H1 (cell line): ENCODE data around the gene ENKD1. TPM values are rescaled to one million over a fixed set of nuclear protein-coding genes. Genes with fewer than 3 reads are reported as not detected.

Experiments
- CTCF ChIA-PET: fragments of 300-600 bp; sonication (Branson Sonifier 250); formaldehyde crosslinking; loops from one replicate; lab custom pipeline; 2021; ENCODE audit not compliant: partially characterized antibody; lab: Charles Lee
- POLR2A ChIA-PET: fragments of 300-600 bp; sonication (Branson Sonifier 250); formaldehyde crosslinking; loops from one replicate; lab custom pipeline; 2021; ENCODE audit warnings: inconsistent platforms; ENCODE audit not compliant: partially characterized antibody; lab: Charles Lee
- DNase-seq, 2 experiments: peaks; one replicate each; pipeline versions ENCODE4 v3.0.0 to v3.0.0-alpha.2; 2010 to 2022; ENCODE audit warnings: low spot score in 2 of 2, low read depth in 1 of 2, mixed read lengths in 1 of 2
- FAIRE-seq: peaks from 2 replicates; lab custom pipeline; 2011; peaks lifted over from hg19 to GRCh38; lab: Jason Lieb, UNC
- H2AFZ ChIP-seq: 2 replicates; pipeline ENCODE4 v1.8.1; 2012; ENCODE audit warnings: low read length, inconsistent platforms
- H2AK5ac ChIP-seq: 2 replicates; pipeline ENCODE4 v1.6.1; 2013; ENCODE audit warnings: low read depth, low read length
- H2BK120ac ChIP-seq: replicated peaks from 2 replicates; pipeline ENCODE3; 2013; ENCODE audit warnings: low read depth, low read length, inconsistent platforms
- H2BK12ac ChIP-seq: 2 replicates; pipeline ENCODE4 v1.6.1; 2013; ENCODE audit warnings: low read depth, low read length
- H2BK15ac ChIP-seq: 2 replicates; pipeline ENCODE4 v1.6.1; 2013; ENCODE audit warnings: low read length
- H2BK20ac ChIP-seq: 2 replicates; pipeline ENCODE4 v1.6.1; 2013; ENCODE audit warnings: low read length
- H2BK5ac ChIP-seq: 2 replicates; pipeline ENCODE4 v1.6.1; 2013; ENCODE audit warnings: low read depth, low read length
- H3K14ac ChIP-seq: 2 replicates; pipeline ENCODE4 v1.6.1; 2013; ENCODE audit warnings: inconsistent platforms; ENCODE audit not compliant: insufficient read length
- H3K18ac ChIP-seq: 2 replicates; pipeline ENCODE4 v1.6.1; 2013; ENCODE audit warnings: low read length; ENCODE audit errors: extremely low read depth
- H3K23ac ChIP-seq: 2 replicates; pipeline ENCODE4 v1.6.1; 2013; ENCODE audit warnings: inconsistent platforms; ENCODE audit not compliant: insufficient read length
- H3K23me2 ChIP-seq: 2 replicates; pipeline ENCODE4 v1.6.1; 2013; ENCODE audit warnings: low read depth, low read length
- H3K27ac ChIP-seq: 2 replicates; pipeline ENCODE4 v1.6.1; 2011; ENCODE audit warnings: low read depth, low read length, inconsistent platforms
- H3K27me3 ChIP-seq, 4 experiments: replicated peaks in 1 of 4; 1 replicate in 1 of 4; 2 replicates in 3 of 4; pipeline versions ENCODE4 v1.6.1 to v1.8.1; 2011 to 2013; ENCODE audit warnings: low read length in 3 of 4, mild to moderate bottlenecking in 3 of 4, inconsistent platforms in 2 of 4, mixed read lengths in 2 of 4, moderate library complexity in 1 of 4; ENCODE audit not compliant: control insufficient read depth in 3 of 4, insufficient read depth in 3 of 4; ENCODE audit errors: extremely low read depth in 1 of 4
- H3K36me3 ChIP-seq, 4 experiments: 2 replicates each; pipeline versions ENCODE4 v1.6.1 to v1.8.1; 2011 to 2013; ENCODE audit warnings: mild to moderate bottlenecking in 4 of 4, low read length in 3 of 4, moderate library complexity in 2 of 4, control low read depth in 1 of 4, inconsistent platforms in 1 of 4; ENCODE audit not compliant: insufficient read depth in 4 of 4, control insufficient read depth in 2 of 4
- H3K4ac ChIP-seq: replicated peaks from 2 replicates; pipeline ENCODE3; 2013; ENCODE audit warnings: low read length, low read depth, mixed read lengths, inconsistent platforms; ENCODE audit not compliant: insufficient read length
- H3K4me1 ChIP-seq, 4 experiments: replicated peaks in 1 of 4; 1 replicate in 1 of 4; 2 replicates in 3 of 4; pipeline versions ENCODE4 v1.6.1 to v1.8.1; 2011 to 2013; ENCODE audit warnings: low read length in 3 of 4, inconsistent platforms in 2 of 4, mixed read lengths in 1 of 4; ENCODE audit not compliant: insufficient read depth in 4 of 4, control insufficient read depth in 3 of 4
- H3K4me2 ChIP-seq, 2 experiments: 2 replicates each; pipeline versions ENCODE4 v1.6.1 to v1.8.1; 2011 to 2013; ENCODE audit warnings: low read depth in 2 of 2, low read length in 2 of 2, control low read depth in 1 of 2, inconsistent platforms in 1 of 2, mild to moderate bottlenecking in 1 of 2; ENCODE audit not compliant: insufficient read depth in 1 of 2
- H3K4me3 ChIP-seq, 4 experiments: fragments of 200-600, 300-600 bp in 1 of 4; sonication (generic), shearing (Covaris generic), sonication (Bioruptor Twin) in 1 of 4; 2 replicates each; pipeline versions ENCODE4 v1.5.1 to v1.8.1; 2011 to 2016; ENCODE audit warnings: low read length in 4 of 4, low read depth in 3 of 4, control low read depth in 2 of 4, inconsistent platforms in 2 of 4, mild to moderate bottlenecking in 2 of 4, mixed read lengths in 1 of 4, moderate library complexity in 1 of 4; ENCODE audit not compliant: insufficient read depth in 2 of 4; ENCODE audit errors: extremely low read depth in 1 of 4
- H3K56ac ChIP-seq: replicated peaks from 2 replicates; pipeline ENCODE3; 2013; ENCODE audit warnings: low read depth, mild to moderate bottlenecking, mixed read lengths, low read length, inconsistent platforms; ENCODE audit not compliant: insufficient read length
- H3K79me1 ChIP-seq: 2 replicates; pipeline ENCODE4 v1.6.1; 2013; ENCODE audit warnings: low read depth, low read length, control low read depth
- H3K79me2 ChIP-seq, 2 experiments: 2 replicates each; pipeline versions ENCODE4 v1.6.1 to v1.8.1; 2012 to 2013; ENCODE audit warnings: low read length in 2 of 2, mild to moderate bottlenecking in 2 of 2, inconsistent platforms in 1 of 2; ENCODE audit not compliant: insufficient read depth in 2 of 2, control insufficient read depth in 1 of 2
- H3K9ac ChIP-seq, 4 experiments: replicated peaks in 1 of 4; 1 replicate in 1 of 4; 2 replicates in 3 of 4; pipeline versions ENCODE4 v1.6.1 to v1.8.1; 2011 to 2013; ENCODE audit warnings: low read depth in 3 of 4, low read length in 3 of 4, control low read depth in 2 of 4, mild to moderate bottlenecking in 2 of 4, moderate library complexity in 2 of 4, inconsistent platforms in 1 of 4; ENCODE audit errors: extremely low read depth in 1 of 4
- H3K9me3 ChIP-seq, 2 experiments: 2 replicates each; pipeline versions ENCODE4 v1.6.1 to v1.8.1; 2012 to 2013; ENCODE audit warnings: mild to moderate bottlenecking in 2 of 2, moderate library complexity in 2 of 2, control low read depth in 1 of 2, inconsistent platforms in 1 of 2, low read depth in 1 of 2, low read length in 1 of 2, mixed read lengths in 1 of 2; ENCODE audit not compliant: insufficient read depth in 2 of 2
- H4K20me1 ChIP-seq, 2 experiments: replicated peaks in 1 of 2; 2 replicates each; pipeline versions ENCODE3 to v1.8.1; 2011 to 2013; ENCODE audit warnings: inconsistent platforms in 2 of 2, low read length in 2 of 2, mild to moderate bottlenecking in 1 of 2; ENCODE audit not compliant: insufficient read depth in 2 of 2, control insufficient read depth in 1 of 2
- H4K5ac ChIP-seq: 2 replicates; pipeline ENCODE4 v1.6.1; 2013; ENCODE audit warnings: low read length, low read depth, mixed read lengths, inconsistent platforms; ENCODE audit not compliant: insufficient read length
- H4K8ac ChIP-seq: 2 replicates; pipeline ENCODE4 v1.8.0; 2013; ENCODE audit warnings: mild to moderate bottlenecking, moderate library complexity, low read length, inconsistent platforms; ENCODE audit not compliant: insufficient read depth; ENCODE audit errors: extremely low read depth
- H4K91ac ChIP-seq: replicated peaks from 2 replicates; pipeline ENCODE3; 2013; ENCODE audit warnings: low read length, mixed read lengths, inconsistent platforms; ENCODE audit not compliant: insufficient read length
- BRCA1 ChIP-seq: IDR thresholded peaks from 2 replicates; pipeline ENCODE4 v1.6.1; 2012; ENCODE audit warnings: low read depth, low read length, improper control_type of control experiment
- EP300 ChIP-seq, 2 experiments: IDR thresholded peaks; 1 replicate in 1 of 2; 2 replicates in 1 of 2; pipeline ENCODE4 v1.6.1; 2011 to 2012; ENCODE audit warnings: low read depth in 2 of 2, low read length in 2 of 2, mild to moderate bottlenecking in 2 of 2, borderline replicate concordance in 1 of 2, inconsistent platforms in 1 of 2, moderate library complexity in 1 of 2
- EZH2 ChIP-seq: fragments of 200-600 bp; sonication (generic); IDR thresholded peaks from 2 replicates; pipeline ENCODE4 v1.7.1; 2012; ENCODE audit warnings: low read depth, mild to moderate bottlenecking, moderate library complexity, low read length, inconsistent platforms; ENCODE audit not compliant: severe bottlenecking
- POLR2AphosphoS5 ChIP-seq: IDR thresholded peaks from 2 replicates; pipeline ENCODE4 v1.6.1; 2011; ENCODE audit warnings: low read depth, low read length
- TAF1 ChIP-seq: IDR thresholded peaks from 2 replicates; pipeline ENCODE4 v1.6.1; 2011; ENCODE audit warnings: mild to moderate bottlenecking, low read depth, low read length
- TBP ChIP-seq: IDR thresholded peaks from 2 replicates; pipeline ENCODE4 v1.6.1; 2011; ENCODE audit warnings: low read depth, low read length, improper control_type of control experiment
- YY1 ChIP-seq: IDR thresholded peaks from 2 replicates; pipeline ENCODE4 v1.6.1; 2011; ENCODE audit warnings: low read depth, mild to moderate bottlenecking, low read length
- WGBS, 2 experiments: shearing (Covaris generic) in 1 of 2; methylation state at CpG; one replicate each; pipeline versions ENCODE4 v1.1.6 to v1.1.7; 2013 to 2015; ENCODE audit warnings: low lambda C conversion rate in 2 of 2, mixed read lengths in 2 of 2, inconsistent platforms in 1 of 2, low coverage in 1 of 2, missing lambda C conversion rate in 1 of 2; ENCODE audit not compliant: insufficient replicate concordance in 2 of 2, insufficient coverage in 1 of 2, insufficient read length in 1 of 2; ENCODE audit errors: extremely low coverage in 1 of 2, missing lambda C conversion rate in 1 of 2; 5-methylcytosine and 5-hydroxymethylcytosine counted together
- polyA plus RNA-seq, 7 experiments: library from polyadenylated mRNA; depleted of rRNA in 3 of 7; stranded (reverse) in 5 of 7; unstranded in 2 of 7; fragments of >200 nt in 5 of 7; fragments of 200-250 nt in 2 of 7; gene quantifications; 1 replicate in 5 of 7; 2 replicates in 1 of 7; 4 replicates in 1 of 7; pipeline versions ENCODE4 v1.2.1 to v1.2.3, GENCODE V29; 2011 to 2013; ENCODE audit warnings: missing spikeins in 2 of 7, mixed read lengths in 2 of 7
- total RNA-seq: library from RNA; stranded (reverse); fragmentation: NEBNext Ultra II Directional; extraction: Animal tissue kit (Norgen Biotek cat#: 25700); gene quantifications from 2 replicates; pipeline ENCODE4 v1.2.1, GENCODE V29; 2021

The ENKD1 gene
- total and polyA plus RNA-seq, 2 of the 8 experiments (the other 6 are each of a cell fraction or from before 2014, with no cell fraction given): 12.9 to 16.1 TPM

DNA sequence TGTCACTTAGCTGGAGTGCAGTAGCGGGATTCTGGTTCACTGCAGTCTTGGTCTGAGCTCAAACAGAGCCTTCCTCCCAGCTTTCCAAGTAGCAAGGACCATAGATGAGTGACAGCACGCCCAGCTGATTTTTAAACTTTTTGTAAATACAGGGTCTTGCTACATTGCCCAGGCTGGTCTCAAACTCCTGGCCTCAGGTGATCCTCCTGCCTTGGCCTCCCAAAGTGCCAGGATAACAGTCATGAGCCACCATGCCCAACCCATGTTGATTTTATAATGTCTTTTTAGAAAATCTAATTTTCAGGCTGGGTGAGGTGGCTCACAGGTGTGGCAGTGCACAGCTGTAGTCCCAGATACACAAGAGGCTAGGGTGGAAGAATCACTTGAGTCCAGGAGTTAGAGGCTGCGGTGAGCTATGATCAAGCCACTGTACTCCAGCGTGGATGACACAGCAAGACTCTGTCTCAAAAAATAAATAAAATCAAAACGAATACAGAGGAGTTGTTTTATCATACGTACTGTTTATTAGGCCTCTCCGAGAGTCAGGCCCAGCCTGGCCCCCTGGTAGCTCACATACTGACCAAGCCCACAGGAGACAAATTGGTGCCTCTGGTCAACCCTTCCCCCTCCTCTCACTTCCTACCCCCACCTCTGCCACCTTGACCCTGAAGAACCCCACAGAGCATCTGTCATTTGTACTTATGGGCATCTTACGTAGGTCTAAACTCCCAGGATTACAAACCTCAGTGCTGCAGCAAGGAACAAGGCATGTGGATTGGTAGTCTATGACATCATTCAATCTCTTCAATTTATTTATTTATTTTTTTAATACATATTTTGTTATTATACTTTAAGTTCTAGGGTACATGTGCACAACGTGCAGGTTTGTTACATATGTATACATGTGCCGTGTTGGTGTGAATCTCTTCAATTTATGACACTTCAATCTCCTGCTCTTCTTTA, 13.7 kb upstream of the ENKD1 start:
- Histone ChIP-seq H2BK15ac (no peak overlapping the region), H3K56ac (no peak overlapping the region), H3K79me1 (no peaks in the 10 kb centered on the region; the same call in 1 of the 2 replicates), H3K36me3 (peaks cover 3 to 17% (median 8%) of the 10 kb centered on the region in 4 experiments; a peak in 6 of 8 replicates), H3K4ac (no peak overlapping the region), H3K14ac (no peak overlapping the region), H2BK120ac (no peak overlapping the region), H3K27me3 (no peaks in the 10 kb centered on the region), H3K4me3 (no peak overlapping the region), H3K23me2 (no peaks in the 10 kb centered on the region), H3K23ac (no peak overlapping the region), H2BK5ac (no peak overlapping the region), H2BK12ac (no peak overlapping the region), H3K79me2 (no peaks in the 10 kb centered on the region), H2BK20ac (no peak overlapping the region), H4K5ac (no peak overlapping the region), H3K4me2 (no peak overlapping the region), H2AK5ac (no peak overlapping the region), H3K27ac (no peak overlapping the region), H3K18ac (no peak overlapping the region), H3K4me1 (no peaks in the 10 kb centered on the region), H4K91ac (no peak overlapping the region), H2AFZ (no peak overlapping the region), H3K9ac (no peak overlapping the region), H4K20me1 (peaks cover 1 to 5% of the 10 kb centered on the region in 2 experiments), H3K9me3 (no peaks in the 10 kb centered on the region), H4K8ac (no peak overlapping the region)
- DNase-seq (no peak), FAIRE-seq (no peak)
- CTCF ChIA-PET: interaction anchor here (1.0 to 7.2 kb wide), 9 partner anchors 8 to 159 kb away, joined by 3 to 45 read pairs (median 4); partner anchors contain the start of genes C16orf86 and ENKD1
- 95% methylated on average over 10 of the region's 10 CpGs; no CpG with 5 or more reads in 1 of the 2 experiments for WGBS, 2 experiments
- POLR2A ChIA-PET: no interaction called here
- no peak for TF ChIP-seq EZH2
- TF ChIP-seq POLR2AphosphoS5: no peak
- no peak for TF ChIP-seq TAF1
- TF ChIP-seq YY1: no peak
- TF ChIP-seq BRCA1: no peak
- no peak for TF ChIP-seq EP300 (IDR thresholded peaks at IDR 0.05; ENCODE audit: borderline replicate concordance in 1 of 2, low read depth in 2 of 2, low read length in 2 of 2)
- TF ChIP-seq TBP: no peak
